NCI-H1092 treated with DMSO at 0.1 percent for 48 hours (cell line): ENCODE measurements around the gene POP4.
"Not testable (repeated sequence)": the region's sequence is repeated elsewhere in the genome, so short reads cannot be mapped to it uniquely, and the experiment has no call there.

ENCODE experiments used
- DNase-seq: peaks from one replicate; lab custom pipeline; 2025; lab: John Stamatoyannopoulos, UW

POP4 gene

DNA sequence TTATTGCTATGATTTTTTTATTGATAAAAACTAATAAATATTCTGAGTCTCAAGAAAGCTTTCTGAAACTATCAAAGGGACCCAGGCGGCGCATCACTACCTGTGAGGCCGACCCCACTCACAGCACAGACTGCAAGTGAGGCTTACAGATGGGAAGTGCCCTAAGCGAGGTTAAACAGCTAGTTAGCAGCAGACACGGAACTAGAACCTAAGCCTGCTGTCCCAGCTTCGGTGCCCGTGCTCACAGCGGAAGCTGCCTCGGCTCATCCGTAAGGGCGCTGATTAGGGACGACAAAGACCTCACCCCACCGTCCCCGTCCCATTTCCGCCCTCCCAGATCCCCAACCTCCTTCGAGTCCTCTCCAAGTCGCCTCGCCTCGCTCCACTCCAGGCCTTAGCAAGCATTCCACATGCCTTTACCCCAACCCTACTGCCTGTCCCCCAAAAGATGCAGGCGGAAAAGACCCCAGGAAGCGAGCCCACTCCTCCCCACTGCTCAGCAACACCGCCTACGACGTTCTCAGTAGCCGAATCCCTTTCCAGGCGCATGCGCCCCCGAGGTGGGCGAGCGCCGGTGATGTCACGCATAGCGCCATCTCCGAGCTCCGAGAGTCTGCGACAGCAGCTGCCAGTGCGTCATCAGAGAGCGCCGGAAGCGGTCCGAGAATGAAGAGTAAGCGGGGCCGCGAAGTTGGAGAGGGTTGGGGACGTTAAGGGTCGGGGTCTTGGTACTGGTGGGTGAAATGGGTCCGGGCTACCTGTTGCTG, at the start of gene POP4:
POP4 (plus strand) TSS at position 631 of the 767 bp plus-strand sequence; CDS start at position 667, 36 bp downstream.
- DNase-seq = peak; percentile 88

DNA sequence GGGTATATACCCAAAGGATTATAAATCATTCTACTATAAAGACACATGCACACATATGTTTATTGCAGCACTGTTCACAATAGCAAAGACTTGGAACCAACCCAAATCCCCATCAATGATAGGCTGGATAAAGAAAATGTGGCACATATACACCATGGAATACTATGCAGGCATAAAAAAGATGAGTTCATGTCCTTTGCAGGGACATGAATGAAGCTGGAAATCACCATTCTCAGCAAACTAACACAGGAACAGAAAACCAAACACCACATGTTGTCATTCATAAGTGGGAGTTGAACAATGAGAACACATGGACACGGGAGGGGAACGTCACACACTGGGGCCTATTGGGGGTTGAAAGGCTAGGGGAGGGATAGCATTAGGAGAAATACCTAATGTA, 47.0 kb upstream of the POP4 start:
- DNase-seq = not testable (repeated sequence)

DNA sequence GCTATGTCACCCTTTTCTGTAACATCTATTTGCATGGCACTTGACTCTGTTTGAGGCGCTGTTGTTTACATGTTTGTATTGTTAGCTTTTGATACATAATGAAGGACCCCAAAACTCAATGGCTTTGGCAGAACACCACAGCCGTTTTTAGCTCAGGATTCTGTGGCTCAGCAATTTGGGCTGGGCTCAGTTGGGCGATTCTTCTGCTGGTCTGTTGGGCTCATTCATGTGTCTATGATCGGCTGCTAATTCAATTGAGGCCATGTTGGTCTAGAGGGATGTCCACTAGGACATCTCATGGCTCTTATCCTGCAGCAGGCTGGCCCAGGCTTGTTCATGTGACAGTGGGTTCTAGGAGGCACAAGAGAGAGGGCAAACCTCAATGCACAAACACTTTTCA, 46.3 kb upstream of the POP4 start:
- DNase-seq = no peak

GRCh38 chr19:29560313-29561075, 45.6 kb upstream of the POP4 start:
- no peak for DNase-seq

GRCh38 chr19:29561601-29562000, 44.5 kb upstream of the POP4 start:
- no peak for DNase-seq

DNA sequence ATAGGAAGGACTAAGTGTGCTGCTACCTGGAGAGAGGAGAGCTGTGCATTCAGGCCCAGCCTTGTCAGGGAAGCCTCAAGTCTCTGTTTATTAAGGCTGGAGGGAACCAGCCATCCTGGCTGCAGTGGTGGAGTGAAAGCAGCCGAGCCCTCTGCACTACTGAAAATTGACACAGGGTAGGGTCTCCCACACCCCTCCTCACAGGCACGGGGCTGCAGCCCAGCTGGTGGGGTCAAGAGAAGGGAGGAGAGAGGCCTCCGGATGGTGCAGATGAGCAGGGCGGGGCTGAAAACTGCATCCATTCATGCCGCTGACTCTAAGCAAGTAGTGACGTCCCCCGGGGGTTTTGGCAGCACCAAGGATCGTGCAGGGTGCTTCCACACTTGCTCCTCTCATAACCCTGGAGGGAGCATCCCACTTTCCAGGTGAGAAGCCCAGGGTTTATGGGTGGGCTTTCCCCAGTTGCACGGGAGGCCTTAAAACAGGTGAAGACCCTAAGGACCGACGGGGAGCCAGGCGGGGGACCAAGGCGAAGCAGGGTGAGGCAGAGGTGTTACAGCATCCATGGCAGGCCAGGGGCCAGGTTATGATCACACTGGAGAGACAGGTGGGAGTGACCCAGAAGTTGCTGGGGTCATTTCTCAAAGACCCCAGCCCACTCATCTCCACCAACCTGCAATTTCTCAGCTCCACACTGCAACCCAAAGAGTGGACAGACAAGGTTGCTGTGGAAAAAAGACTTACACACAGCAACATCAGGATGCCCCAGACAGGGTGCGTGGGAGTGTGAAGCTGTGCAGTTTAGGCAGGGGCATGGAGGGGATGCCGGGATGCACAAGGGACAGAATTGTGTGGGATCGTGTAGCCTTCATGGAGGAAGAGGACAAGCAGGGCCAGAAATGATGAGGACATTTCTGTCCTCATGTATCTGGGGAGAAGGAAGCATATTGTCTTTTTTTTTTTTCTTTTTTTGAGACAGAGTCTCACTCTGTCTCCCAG, 43.5 kb upstream of the POP4 start:
- DNase-seq = no peak

GRCh38 chr19:29563486-29564101, 42.5 kb upstream of the POP4 start:
- DNase-seq = no peak

DNA sequence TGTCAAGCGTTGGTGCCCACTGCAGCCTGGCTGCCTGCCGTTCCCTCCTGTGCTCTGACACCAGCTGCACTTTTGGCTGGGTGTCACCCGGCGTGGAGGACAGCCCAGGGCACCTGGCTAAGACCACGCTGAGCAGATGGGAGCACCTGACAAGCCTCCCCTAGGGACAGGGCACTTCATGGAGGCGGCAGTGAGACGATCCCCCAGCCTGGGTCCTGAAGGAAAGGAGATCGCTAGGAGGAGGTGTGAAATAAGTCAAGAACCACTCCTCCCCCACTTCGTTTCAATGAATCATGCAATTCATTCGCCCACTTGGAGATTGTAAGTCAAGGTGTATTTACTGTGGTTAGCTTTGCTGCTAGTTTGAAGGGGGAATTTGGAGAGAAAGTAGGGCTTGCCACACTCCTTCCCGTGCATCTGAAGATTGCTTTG, 41.5 kb upstream of the POP4 start:
- DNase-seq = no peak

DNA sequence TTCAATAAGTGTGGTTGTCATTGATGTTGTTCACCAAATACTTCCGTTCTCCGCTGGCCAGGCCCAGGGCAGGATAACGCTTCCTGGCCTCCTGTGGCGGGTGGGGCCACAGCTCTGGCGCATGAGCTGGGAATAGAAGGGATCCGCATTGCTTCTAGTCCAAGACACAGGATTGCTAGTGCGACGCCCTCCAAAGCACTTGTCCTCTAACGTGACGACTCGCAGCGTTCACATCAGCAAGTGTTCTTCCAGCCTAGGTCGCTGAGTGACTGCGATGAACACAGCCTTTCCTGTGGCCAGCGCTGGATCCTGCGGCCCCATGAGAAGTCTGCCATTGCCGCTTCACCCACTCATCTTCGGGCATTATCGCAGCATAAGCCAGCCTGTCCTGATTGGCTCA, 40.9 kb upstream of the POP4 start:
- DNase-seq = no peak

DNA sequence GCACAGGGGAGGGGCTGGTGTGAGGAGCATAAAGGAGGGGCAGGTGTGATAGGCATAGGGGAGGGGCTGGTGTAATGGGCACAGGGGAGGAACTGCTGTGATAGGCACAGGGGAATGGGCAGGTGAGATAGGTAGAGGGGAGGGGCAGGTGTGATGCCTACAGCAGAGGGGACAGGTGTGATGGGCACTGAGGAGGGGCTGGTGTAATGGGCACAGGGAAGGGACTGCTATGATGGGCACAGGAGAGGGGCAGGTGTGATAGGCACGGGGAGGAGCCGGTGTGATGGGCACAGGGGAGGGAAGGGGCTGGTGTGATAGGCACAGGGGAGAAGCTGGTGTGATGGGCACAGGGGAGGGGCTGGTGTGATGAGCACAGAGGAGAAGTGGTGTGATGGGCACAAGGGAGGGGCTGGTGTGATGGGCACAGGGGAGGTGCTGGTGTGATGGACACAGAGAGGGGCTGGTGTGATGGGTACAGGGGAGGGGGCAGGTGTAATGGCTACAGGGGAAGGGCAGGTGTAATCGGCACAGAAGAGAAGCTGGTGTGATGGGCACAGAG, 39.5 kb upstream of the POP4 start:
- DNase-seq = no peak

DNA sequence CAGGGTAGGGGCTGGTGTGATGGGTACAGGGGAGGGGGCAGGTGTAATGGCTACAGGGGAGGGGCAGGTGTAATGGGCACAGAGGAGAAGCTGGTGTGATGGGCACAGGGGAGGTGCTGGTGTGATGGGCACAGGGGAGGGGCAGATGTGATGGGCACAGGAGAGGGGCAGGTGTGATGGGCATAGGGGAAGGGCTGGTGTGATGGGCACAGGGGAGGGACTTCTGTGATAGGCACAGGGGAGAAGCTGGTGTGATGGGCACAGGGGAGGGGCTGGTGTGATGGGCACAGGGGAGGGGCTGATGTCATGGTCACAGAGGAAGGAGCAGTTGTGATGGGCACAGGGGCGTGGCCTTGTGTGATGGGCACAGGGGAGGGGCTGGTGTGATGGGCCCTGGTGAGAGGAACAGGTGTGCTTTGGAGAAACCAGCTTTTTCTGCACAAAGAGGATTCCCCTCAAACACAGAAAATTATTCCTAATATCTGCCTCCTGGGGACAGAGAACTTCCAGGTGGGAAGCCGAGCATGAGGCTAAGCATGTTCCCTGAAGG, 38.6 kb upstream of the POP4 start:
- no peak for DNase-seq

GRCh38 chr19:29568036-29569025, 37.8 kb upstream of the POP4 start:
- DNase-seq = no peak

- no peak for DNase-seq
These were observed 36.8 kb upstream of the POP4 start for GRCh38 chr19:29569038-29569911.

GRCh38 chr19:29571181-29571580, 34.9 kb upstream of the POP4 start:
- no peak for DNase-seq

GRCh38 chr19:29573486-29573885, 32.6 kb upstream of the POP4 start:
- DNase-seq = no peak

GRCh38 chr19:29574510-29574909, 31.6 kb upstream of the POP4 start:
- no peak for DNase-seq

DNA sequence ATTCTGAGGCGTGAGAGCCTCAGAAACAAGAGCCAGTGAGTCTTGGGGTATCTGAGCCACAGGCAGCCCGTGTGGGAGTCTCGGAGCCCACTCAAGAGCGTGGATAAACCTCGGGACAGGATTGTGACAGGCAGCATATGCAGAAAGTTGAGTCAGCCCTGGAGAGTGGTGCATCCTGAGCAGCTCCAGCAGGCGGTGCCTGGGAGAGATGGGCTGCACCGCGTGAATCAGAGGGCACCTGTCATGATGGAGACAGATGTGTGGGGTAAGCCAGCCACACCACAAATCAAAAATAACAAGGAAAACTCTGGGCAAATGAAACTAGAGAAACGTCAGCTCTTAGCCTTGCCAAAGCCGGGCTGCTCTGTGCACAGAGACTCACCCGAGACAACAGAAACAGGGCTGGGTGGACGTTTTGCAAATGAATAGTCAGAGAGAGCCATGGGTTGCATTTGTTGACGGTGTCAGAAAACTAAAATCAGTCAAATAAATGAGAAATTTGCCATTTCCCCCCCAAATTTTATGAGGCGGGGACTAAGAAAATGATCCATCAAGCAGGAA, 30.0 kb upstream of the POP4 start:
- no peak for DNase-seq
